HG03354 (cell line): ENCODE measurements around the gene KCNQ1.

Experiments used
- ATAC-seq: cut with Tn5 transposase; IDR thresholded peaks from one replicate; pipeline ENCODE4 v1.9.1; 2021; ENCODE audit warnings: mild to moderate bottlenecking; ENCODE audit not compliant: unreplicated experiment, poor library complexity, severe bottlenecking

KCNQ1 gene

DNA sequence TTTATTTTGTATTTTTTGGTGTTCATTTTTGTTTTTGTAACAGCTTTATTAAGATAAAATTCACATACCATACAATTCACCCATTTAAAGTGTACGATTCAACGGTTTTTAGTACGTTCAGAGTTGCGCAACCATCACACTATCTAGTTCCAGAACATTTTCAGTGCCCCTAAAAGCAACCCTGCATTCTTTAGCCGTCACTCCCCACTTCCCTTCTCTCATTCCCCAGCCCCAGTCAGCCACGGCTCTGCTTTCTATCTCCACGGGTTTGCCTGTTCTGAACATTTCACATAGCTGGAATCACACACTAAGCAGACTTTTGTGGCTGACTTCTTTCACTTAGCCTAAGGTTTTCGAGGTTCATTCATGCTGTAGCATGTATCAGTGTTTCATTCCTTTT, 264.6 kb downstream of the KCNQ1 start:
- ATAC-seq: no peak

DNA sequence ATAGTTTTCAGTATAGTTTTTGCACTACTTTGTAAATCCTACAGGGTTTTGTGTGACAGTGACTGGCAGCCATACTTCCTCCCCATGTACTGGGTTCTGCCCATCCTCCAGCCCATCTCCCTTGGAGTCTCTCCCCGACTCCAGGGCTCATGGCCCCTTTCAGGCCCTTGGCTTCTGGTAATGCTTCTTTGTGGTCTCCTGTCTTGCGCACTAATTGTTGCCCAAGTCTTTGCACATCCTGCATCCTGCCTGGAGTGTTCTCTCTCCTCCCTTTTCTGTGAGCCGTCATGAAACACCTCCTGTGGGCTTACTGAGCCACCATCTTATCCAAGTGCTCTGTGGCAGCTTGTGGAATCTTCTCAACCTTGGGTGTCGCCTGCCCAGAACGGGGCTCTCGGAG, 266.4 kb downstream of the KCNQ1 start:
- no peak for ATAC-seq

DNA sequence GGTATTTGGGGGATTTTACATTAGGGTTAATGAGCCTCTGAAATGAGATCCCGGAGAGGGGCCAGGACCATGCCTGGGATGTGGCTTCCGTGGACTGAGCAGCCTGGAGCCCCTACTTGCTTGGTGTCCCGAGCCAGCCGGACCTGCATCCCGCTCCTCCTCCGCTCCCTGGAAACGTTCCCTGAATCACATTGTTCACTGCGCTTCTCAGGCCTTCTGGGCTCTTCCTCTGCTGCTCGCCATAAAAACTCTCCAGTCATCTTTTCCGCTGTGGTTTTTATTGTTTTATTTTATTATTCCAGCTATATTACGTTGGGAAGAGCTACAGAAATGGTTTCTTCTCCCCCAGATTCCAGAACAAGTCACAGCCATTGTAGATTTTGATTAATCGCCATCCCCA, 268.3 kb downstream of the KCNQ1 start:
- ATAC-seq: no peak

DNA sequence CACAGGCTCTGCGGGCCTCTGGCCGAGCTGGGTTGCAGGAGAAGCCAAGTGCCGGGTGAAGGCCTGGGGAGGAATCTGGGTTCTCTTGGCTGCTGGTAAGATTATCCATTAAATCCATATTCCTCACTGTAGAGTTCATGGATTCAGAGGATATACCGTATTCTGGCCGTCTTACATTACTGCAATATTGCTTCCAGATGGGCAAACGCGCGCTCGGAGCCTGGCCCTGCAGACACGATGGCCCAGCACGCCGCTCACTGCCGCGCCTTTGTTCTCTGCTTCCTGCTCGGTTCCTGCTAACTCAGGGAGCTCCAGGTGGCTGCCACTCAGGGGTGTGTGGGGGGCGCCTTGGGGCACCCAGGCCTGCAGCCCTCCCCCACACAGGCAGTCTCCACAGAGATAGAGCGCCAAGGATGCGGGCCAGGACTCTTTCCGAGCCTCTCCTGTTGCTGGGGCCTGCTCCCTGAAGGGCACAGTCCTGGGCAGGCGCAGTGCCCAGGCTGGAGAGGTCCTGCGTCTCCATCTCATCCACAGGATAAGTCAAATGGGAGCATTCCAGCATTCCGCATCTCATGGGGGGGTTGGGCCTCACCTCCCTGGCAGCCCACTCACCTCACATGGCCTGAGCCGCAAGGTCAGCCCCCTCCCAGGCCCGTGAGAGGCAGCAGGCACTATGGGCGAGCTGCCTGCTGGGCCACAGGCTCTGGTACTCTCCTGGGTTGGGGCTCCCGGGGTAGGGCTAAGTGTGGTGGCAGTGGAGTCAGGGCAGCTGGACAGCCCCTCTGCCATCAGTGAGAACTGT, 269.1 kb downstream of the KCNQ1 start:
- no peak for ATAC-seq

DNA sequence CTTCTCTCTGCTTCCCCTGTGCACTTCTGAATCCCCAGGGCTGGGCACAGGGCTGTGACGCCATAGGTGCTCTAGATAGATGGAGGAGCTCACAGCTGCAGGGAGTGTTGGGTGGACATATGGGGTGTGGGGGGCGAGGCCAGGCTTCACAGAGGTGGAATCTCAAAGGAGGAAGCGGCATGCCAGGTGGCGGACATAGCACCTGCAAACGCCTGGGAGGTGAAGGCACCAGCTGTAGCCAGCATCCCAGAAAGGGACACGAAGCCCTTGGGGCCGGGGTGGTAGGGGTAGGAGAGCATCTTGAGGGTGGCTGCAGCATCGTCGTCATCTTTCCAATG, 269.6 kb downstream of the KCNQ1 start:
- no peak for ATAC-seq

DNA sequence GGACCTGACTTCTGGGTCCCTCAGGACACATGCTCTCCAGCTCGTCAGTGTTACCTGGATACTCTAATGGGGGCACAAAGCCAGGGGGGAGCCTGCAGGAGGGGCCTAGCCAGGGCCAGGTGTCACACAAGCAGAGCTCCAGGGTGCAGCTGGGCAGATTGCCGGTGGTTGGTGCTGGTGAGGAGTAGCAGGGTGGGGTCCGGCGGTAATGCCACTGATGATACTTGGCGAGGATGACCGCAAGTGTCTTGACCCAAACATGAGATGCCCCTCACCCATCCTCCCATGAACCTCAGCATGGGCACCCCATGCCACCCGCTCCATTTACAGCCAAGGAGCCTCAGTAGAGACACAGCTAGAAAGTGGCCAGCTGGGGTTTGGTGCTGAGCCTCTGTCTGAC, 270.1 kb downstream of the KCNQ1 start:
- ATAC-seq: no peak

DNA sequence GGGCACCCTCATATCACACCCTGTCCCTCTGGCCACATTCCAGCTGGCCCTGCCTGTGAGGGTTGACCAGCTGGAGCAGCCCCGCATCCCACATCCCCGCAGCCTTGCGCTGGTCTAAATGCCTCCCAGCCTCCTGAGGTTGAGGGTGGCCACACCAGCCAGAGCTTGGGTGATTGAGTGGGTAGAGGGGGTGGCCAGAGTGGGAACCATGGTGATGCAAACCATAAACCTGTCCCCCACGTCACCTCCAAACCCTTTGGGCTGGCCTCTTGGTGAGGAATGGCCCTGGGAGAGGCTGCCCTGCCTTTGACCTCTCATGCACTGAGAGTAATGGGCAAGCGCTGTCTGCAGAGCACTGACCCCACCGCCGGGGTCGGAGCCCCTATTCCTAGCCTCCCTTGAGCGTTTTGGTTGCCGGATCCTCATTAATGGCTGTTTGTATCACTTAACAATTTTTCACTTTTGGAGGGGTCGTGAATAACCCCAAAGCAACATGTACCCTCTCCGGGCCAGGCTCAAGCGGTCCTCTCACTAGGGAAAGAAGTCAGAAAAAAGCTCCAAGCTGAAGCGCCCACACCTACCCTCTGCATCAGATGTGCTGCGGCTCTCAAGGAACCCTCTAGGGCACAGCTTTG, 271.0 kb downstream of the KCNQ1 start:
- no peak for ATAC-seq

DNA sequence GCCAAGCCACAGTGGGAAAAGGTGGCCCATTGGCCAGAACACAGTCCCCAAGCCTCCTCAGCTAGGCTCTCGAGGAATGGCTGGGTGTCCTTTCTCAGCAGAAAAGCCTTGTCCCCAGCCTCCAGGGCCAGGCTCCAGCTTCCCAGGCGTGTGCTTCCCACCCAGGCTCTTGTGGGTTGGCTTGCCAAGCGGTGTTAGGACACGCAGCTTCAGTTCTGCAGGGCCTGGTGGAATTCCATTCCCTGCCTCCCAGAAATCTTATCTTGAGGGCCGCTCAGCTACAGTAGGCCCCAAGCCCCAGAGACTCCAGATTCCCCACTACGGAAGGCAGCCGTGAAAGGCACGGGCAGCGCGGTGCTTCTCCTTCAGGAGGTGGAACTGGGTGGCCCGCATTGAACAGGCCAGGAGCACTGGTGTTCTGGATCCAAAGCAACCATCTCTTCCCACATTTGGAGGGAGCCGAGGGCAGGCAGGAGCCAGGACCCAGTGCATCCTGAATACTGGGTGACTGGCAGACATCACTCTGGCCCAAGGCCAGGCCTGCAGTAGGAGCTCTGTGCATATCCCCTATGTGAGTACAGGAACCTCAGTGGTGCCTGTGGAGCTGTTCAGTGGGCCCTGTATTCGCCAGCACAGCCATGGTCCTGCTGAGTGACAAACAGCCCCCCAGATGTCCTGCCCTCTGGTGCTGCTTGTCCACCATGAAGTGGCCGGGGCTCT, 271.7 kb downstream of the KCNQ1 start:
- no peak for ATAC-seq

DNA sequence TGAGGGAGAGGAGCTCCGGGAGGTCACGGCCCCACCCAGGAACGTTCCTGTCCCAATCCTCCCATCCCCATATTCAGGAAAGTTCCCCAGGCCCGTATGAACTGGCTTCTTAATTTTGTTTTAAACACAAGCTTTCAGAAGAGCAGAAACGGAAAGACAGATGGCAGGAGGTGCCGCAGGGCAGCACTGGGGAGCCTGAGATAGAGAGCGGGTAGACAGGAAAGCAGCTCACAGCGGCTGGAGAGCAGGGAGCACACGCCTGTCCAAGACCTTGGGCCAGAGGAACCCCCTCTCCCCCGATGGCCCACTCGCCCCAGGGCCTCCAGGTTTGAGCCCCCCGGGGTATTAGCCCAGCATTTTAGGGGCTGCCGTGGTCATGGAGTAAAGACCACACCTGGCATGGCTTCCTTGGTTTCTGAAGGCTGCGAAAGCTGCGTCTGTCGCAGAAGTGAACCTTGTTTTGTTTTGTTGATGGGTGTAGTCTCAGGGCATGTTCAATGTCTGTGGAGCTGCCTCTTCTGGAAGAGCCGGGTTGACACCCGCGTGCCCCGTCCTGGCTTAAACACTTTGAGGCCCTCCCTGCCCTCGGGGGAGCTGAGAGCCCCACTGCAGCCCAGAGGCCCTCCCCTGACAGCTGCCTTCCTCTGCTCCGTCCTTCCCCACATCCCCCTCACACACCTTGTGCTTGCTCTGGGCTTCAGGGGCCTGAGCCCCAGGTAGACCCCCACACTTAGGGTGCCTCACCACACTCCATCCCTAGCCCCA, 272.9 kb downstream of the KCNQ1 start:
- no peak for ATAC-seq

DNA sequence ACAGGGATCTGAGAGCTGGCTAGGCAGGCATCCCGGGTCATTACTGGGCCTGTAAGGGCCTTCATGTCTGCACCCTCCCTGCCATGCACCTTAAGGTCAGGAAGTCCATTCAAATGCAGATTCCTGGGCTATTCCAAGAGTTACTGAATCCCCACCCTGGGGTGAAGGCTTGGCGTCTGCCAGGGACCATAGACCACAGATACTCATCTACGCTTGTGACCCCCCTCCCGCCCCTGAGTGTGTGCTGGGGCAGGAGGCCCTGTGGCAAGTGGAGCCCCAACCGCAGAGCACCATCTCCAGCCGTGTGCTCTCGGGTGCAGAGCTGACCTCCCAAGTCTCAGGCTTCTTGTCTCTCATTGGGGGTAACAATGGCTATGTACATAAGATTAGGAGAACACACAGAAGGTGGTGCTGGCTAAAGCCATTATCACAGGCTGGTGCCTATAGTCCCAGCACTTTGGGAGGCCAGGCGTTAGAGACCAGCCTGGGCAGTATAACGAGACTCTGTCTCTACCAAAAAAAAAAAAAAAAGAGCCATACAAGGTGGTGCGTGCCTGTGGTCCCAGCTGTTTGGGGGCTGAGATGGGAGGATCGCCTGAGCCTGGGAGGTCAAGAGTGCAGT, 274.1 kb downstream of the KCNQ1 start:
- no peak for ATAC-seq

DNA sequence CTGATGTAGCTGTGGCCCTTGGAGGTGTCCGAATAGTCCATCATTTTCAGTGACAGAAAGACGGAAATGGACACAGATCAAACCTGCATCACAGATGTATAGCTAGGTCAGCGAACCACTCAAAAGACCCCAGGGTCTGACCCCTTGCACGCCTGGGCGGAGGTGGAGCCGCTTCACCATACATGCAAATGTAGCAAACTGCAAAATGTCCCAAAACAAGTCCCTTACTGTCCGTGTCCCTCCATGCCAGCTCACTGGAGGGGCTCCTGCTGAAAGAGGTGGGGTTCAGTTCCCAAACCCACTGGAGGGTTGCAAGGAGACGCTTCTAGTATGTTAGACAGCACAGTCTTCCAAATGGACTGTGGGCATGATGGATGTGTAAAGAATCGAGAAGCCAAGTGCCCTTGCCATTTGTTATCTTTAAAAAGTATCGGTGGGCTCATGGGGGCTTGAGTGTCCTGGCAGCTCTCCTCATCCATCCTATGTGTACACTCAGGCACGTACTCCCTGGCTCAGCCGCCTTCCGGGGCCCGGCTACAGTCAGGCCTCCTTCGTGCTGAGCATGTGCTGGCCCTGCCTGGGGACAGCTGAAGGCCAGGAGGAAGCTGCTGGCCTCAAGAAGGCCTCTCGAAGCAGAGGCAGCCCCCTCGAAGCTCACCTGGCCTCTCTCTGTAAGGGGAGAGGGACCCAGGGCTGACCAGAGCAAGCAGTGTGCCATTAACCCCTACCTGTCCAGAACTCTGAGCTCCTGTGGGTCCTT, 275.2 kb downstream of the KCNQ1 start:
- no peak for ATAC-seq

DNA sequence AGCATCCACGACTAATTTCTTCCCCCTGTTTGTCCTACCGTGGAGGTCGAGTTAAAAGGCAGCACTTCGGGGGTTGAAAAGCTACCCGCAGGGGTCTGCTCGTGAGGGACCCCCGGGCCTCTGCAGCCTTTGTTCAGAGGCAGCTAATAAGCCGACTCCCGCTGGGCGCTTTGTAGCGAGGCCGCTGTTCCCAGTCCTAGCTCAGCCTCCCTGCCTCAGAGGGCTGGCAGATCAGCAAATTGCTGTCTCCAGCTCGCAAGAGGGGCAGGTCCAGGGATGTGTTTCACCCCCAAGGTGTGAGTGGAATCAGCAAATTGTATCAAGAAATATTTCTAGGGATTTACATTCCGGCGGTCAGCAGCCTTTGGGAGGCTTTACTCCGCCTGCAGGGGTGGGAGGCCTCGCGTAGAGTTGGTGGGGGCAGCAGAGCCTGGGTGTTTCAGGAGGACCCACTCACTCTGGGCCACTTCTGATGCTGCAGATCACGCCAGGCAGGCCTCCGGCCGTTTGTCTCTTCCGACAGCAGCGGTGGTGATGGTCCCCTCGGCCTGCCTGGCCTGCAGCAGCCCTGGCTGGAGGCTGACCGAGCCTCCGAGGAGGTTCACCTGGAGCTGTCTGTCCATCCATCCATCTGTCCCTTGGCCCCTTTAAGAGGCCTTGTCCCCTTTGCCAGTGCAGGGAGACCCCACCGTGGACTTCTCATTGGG, 276.6 kb downstream of the KCNQ1 start:
- no peak for ATAC-seq

DNA sequence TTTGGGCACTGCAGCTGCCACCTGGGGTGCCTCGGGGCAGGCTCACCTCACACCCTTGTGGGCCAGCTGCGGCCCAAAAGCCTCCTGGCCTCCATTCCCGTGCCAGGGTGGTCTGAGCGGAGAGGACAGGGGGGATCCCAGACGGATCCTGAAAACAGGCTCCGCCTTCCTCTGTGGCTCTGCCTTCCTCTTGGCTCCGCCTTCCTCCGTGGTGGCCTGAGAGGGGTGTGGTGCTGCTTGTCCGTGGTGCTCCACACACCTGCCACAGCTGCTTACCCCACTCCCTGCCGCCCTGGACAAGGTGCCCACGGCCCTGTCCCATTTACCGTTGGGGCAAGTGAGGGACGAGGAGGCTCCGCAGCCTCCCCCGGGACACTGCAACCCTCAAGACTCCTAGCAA, 278.1 kb downstream of the KCNQ1 start:
- no peak for ATAC-seq

DNA sequence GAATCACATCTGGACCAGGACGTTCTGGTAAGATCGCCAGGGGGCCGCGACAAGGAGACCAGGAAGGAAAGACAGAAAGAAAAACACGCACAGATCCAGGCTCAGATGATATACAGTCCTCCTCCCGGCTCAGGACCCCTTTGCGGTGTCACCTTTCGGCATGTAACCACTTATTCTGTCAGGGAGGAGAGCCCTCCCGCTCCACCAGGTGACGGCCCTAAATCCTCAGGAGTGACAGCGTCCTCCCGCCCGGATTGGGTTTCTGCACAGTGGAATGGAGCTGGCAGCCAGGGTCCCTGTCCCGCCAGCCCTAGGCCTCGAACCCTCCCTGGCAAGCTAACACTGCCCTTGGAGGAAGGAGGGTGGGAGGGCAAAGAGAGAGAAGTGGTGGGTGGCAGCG, 279.3 kb downstream of the KCNQ1 start:
- no peak for ATAC-seq

DNA sequence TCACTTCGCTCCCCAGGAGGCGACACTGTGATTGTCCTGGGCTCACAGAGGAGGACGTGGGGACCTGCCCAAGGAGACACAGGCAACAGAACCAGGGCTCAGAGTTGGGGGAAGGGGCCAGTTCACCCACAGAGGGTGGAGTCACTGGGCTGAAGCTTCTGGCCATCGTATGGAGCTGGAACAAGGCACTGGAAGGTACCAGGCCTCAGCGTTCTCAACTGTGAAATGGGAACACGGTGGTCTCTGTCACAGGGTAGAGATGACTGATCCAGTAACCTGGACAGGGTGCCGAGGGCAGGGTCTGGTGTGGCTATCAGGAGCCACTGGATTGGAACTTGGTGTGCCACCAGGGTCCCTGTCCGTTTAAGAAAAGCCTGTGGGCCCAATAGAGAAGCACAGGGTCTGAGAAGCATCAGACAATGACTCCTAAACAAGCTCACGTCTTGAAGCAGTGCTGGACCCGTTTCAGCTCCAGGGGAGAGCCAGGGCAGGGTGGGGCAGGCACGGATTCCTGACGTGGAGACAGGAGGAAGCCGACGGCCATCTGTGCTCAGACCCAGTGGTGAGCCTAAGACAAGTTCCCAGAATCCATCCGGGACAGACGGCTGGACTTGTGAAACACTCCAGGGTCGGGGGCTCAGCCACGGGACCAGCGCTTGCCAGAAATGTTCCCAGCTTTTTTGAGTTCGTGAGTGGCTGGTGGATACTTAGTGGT, 280.0 kb downstream of the KCNQ1 start:
- ATAC-seq: no peak

DNA sequence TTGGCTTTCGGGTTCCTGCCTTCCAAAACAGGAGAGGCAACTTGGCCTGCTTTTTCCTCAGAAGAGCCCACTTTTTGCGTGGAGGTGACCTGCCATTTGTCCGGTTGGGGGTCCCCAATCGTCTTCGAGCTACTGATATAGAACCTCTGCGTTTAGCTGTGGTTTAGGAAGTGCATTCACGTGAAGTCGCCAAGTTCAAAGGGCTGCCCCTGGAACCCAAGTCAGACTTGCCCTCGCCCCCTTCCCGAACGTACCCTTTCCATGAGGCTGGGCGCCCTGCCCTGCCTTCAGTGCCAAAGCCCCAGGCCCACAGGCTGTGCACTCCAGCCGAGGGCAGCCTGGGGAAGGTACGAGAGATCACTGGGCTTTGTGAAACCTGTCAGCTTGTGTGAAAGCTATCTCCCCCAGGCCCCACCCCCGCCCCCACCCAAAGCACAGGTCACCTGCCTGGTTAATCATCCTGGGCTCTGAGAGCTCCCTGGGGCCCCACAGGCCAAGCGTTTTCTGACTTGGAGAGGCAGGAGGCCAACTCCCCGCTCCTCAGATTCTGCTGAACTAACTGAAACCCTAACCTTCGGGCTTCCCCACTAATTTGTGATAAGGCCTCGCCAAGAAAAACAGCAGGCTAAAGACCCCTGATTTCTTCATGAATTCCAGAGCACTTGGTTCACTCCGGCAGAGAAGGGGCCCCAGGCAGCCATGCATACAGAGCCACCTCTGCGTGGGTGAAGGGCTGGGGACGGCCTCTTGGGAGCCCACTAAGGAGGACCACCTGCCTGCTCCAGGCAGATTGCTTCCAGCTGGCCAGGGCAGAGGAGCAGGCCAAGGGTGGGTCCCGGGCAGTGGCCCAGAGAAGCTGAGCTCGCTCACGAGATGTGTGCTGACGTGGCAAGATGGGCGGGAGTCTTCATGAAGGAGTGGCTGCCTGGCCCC, 280.8 kb downstream of the KCNQ1 start:
- no peak for ATAC-seq

DNA sequence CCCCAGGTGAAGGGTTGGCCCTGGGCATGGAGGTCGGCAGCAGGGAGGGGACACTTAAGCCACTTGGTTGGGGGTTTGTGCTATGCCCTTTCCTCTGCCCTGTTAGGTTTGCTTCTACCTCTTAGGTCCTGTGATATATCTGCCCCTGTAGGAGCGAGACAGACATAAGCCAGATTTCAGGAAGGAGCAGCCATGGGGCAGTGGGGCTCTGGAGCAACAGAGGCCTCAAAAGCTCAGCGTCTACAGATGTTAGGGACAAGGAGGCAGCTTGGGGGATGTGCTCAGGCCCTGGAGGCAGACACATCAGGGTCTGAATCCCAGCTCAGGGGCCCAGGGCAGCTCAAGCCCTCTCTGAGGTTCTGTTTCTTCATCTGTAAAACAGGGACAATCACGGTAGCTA, 282.2 kb downstream of the KCNQ1 start:
- no peak for ATAC-seq
